Measurements from ENCODE around the gene PKP2. TPM values are rescaled to one million over a fixed set of nuclear protein-coding genes. Genes with fewer than 3 reads are reported as not detected.

PKP2 gene
- total and polyA plus RNA-seq, 9 of the 15 experiments (the other 6 are each of a cell fraction or from before 2014, with no cell fraction given), result 1.6 to 4.2 (median 2.8) TPM

DNA sequence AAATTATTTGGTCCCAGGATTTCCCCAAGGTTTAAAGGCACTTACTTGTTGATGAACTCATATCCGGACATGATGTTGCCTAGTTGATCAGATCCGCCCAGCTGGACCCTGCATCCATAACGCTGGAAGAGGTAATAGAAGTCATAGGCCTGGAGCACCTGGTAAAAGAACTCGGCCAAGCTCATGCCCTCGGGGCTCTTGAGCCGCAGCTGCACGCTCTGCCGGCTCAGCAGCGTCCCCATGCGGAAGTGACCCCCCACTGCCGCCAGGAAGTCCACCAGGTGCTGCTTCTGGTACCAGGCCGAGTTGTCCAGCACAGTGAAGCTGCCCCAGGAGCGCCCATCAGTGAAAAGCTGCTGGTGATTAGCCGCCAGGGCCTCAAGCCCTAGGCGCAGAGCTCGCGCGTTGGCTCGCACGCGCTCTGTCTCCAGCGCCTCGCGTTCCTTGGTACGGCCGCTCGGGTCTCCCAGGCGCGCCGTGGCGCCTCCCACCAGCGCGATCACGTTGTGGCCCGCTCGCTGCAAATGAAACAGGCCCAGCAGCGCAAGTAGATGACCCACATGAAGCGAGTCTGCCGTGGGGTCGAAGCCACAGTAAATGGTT, 141.4 kb downstream of the PKP2 start (continued):
- TF ChIP-seq, protein P1, sequence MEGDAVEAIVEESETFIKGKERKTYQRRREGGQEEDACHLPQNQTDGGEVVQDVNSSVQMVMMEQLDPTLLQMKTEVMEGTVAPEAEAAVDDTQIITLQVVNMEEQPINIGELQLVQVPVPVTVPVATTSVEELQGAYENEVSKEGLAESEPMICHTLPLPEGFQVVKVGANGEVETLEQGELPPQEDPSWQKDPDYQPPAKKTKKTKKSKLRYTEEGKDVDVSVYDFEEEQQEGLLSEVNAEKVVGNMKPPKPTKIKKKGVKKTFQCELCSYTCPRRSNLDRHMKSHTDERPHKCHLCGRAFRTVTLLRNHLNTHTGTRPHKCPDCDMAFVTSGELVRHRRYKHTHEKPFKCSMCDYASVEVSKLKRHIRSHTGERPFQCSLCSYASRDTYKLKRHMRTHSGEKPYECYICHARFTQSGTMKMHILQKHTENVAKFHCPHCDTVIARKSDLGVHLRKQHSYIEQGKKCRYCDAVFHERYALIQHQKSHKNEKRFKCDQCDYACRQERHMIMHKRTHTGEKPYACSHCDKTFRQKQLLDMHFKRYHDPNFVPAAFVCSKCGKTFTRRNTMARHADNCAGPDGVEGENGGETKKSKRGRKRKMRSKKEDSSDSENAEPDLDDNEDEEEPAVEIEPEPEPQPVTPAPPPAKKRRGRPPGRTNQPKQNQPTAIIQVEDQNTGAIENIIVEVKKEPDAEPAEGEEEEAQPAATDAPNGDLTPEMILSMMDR (IDR thresholded peaks at IDR 0.05 in 2 of 3, conservative IDR thresholded peaks at IDR 0.05 in 1 of 3; ENCODE audit: insufficient read depth in 2 of 3, low read depth in 1 of 3, low read length in 3 of 3), result peak; percentile 87 to 94 (median 88)
- TF ChIP-seq NONO (IDR thresholded peaks at IDR 0.05; ENCODE audit: low read depth in 2 of 2, low read length in 1 of 2) (peak in 1 of 2 experiments; percentile 15; a peak in 1 of 4 replicates), ESRRB (CRISPR knock-in tag; IDR thresholded peaks at IDR 0.05; ENCODE audit: borderline replicate concordance) (no peak), YY1 (IDR thresholded peaks at IDR 0.05; ENCODE audit: borderline replicate concordance in 1 of 3, control insufficient read depth in 1 of 3, extremely low read depth in 1 of 3, insufficient read depth in 3 of 3, insufficient read length in 1 of 3, insufficient replicate concordance in 2 of 3, low read depth in 1 of 3, low read length in 2 of 3) (peak in 2 of 3 experiments; percentile 17 to 45), FOXK1 (CRISPR knock-in tag; IDR thresholded peaks at IDR 0.05; ENCODE audit: borderline replicate concordance) (peak; percentile 73; the same call in 1 of the 2 replicates), ELF1 (tag; IDR thresholded peaks at IDR 0.05) (peak; percentile 84), LCOR (CRISPR knock-in tag; IDR thresholded peaks at IDR 0.05) (0 out of 2 replicates have a peak, but pooled peaks have one; percentile 69), DEAF1 (CRISPR knock-in tag; IDR thresholded peaks at IDR 0.05) (peak; percentile 47; the same call in 1 of the 2 replicates), RNF2 (IDR thresholded peaks at IDR 0.05) (peak; percentile 17; the same call in 1 of the 2 replicates), RBM22 (IDR thresholded peaks at IDR 0.05; ENCODE audit: low read depth, low read length, poor library complexity, severe bottlenecking) (peak; percentile 64), THAP12 (CRISPR knock-in tag; IDR thresholded peaks at IDR 0.05) (0 out of 2 replicates have a peak, but pooled peaks have one; percentile 19), CREM (IDR thresholded peaks at IDR 0.05; ENCODE audit: low read depth) (0 out of 2 replicates have a peak, but pooled peaks have one; percentile 48), MAX (CRISPR knock-in tag; IDR thresholded peaks at IDR 0.05) (peak; percentile 69)
- TF ChIP-seq, protein P2, sequence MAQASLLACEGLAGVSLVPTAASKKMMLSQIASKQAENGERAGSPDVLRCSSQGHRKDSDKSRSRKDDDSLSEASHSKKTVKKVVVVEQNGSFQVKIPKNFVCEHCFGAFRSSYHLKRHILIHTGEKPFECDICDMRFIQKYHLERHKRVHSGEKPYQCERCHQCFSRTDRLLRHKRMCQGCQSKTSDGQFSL (CRISPR knock-in tag; IDR thresholded peaks at IDR 0.05), result 0 out of 2 replicates have a peak, but pooled peaks have one; percentile 53
- TF ChIP-seq, protein P2 (tag; IDR thresholded peaks at IDR 0.05), result no peak
- TF ChIP-seq, protein P3, sequence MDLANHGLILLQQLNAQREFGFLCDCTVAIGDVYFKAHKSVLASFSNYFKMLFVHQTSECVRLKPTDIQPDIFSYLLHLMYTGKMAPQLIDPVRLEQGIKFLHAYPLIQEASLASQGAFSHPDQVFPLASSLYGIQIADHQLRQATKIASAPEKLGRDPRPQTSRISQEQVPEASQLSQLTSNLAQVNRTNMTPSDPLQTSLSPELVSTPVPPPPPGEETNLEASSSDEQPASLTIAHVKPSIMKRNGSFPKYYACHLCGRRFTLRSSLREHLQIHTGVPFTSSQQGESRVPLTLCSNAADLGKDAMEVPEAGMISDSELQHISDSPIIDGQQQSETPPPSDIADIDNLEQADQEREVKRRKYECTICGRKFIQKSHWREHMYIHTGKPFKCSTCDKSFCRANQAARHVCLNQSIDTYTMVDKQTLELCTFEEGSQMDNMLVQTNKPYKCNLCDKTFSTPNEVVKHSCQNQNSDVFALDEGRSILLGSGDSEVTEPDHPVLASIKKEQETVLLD (IDR thresholded peaks at IDR 0.05), result no peak
